HG02798 (cell line): ENCODE results near the gene POLR2B.

ENCODE experiments used
- ATAC-seq: cut with Tn5 transposase; IDR thresholded peaks from one replicate; pipeline ENCODE4 v1.9.1; 2021; ENCODE audit warnings: mild to moderate bottlenecking; ENCODE audit not compliant: unreplicated experiment, poor library complexity

Gene POLR2B

DNA sequence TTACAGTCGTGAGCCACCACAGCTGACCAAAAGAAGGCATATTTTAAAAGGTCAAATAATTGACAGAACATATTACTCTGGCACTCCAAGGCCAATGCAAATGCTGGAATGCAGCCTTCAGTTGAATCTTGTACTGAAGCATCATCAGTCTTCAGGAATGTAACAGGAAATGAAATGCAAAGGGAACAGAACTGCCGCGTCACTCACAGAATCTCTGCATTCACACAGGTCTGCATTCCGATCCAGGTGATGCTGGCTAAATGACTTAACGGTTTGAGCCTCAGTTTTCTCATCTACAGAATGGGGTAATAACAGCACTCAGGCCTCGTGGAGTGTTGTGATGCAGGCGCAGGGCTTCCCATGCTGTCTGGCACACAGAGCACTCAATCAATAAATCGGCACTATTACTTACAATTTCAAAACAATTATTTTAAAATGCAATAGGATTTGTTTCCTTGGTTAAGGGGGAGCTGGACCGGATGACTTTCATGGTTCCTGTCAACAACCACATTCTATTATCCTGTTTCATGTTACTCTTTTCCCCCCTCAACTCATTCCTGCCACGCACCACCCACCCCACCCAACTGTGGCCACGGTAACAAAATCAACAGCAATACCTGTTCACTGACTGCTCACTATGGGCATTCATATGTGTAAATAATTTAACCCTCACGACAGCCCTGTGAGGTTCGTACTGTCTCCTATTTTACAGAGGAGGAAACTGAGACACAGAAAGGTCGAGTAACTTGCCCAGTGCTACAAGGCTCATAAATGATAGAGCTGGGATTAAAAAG is 99.1 kb downstream of the POLR2B start:
- ATAC-seq: no peak

DNA sequence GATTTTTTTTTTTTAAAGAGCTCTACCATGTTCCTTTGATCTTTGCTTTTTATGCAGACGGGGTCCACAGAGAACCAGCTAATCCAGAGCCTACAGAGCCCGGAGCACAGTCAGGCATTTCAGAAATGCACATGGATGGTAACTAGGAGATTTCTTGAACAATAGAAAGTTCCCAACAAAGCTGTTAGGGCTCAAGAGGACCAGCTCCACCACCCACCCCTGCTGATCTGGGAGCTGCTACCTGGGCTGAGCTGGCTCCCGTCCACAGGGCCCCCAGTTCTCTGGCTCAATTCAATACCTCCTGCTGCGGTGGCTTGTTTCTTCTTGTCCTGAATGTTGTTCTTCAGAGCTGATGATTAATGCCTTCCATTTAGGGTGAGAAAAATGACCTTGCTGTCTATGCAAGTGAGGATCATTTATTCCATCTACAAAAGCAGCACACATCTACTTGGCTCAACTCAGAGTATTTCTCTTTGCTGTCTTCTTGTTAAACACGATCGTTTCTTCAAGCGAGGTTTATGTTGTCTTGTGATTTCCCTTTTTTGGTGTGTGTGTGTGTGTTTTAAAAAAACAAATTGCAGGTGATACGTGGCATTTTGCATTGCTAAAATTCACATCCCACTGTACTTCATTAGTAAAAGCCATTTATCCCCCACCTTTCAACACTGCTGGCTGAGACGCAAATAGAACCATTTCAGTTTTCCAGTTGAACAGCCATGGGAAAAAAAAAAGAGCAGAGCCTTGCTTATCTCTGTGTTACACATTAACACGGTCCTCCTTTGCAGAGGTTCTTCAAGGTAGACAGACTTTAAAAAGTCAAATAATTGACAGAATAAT is 100.2 kb downstream of the POLR2B start:
- ATAC-seq: no peak
